Glomerular endothelial cell (primary cell): Measurements from ENCODE around the gene DPM1. TPM values are rescaled to one million over a fixed set of nuclear protein-coding genes. Genes with fewer than 3 reads are reported as not detected.
"Not testable (repeated sequence)": the region's sequence is repeated elsewhere in the genome, so short reads cannot be mapped to it uniquely, and the experiment has no call there.

Experiments used
- DNase-seq: peaks from one replicate; pipeline ENCODE4 v3.0.0-alpha.2; 2011; ENCODE audit warnings: low read depth, low spot score; ENCODE audit errors: extremely low read depth
- total RNA-seq: library from RNA; depleted of rRNA; stranded (reverse); fragments of >200 nt; gene quantifications from 2 replicates; pipeline ENCODE4 v1.2.3, GENCODE V29; 2015

The DPM1 gene
- total RNA-seq, 1 donor from 2014 or later: 40.7 TPM

- DNase-seq: peak; percentile 33
These were observed 21.8 kb upstream of the DPM1 start for GRCh38 chr20:50980071-50980681.

- not testable (repeated sequence) for DNase-seq
These were observed 20.2 kb upstream of the DPM1 start for GRCh38 chr20:50978533-50978932.

- DNase-seq: no peak
These were observed 19.0 kb upstream of the DPM1 start for GRCh38 chr20:50977066-50978021.

- no peak for DNase-seq
These were observed 17.5 kb upstream of the DPM1 start for GRCh38 chr20:50975701-50976330.

GRCh38 chr20:50969912-50970311 lies 11.6 kb upstream of the DPM1 start:
- DNase-seq: no peak

GRCh38 chr20:50969435-50969834 lies 11.1 kb upstream of the DPM1 start:
- no peak for DNase-seq

GRCh38 chr20:50968289-50968688 lies 10.0 kb upstream of the DPM1 start:
- no peak for DNase-seq

GRCh38 chr20:50967586-50967985 lies 9.3 kb upstream of the DPM1 start:
- no peak for DNase-seq

GRCh38 chr20:50959543-50960126 lies 1.3 kb upstream of the DPM1 start:
- no peak for DNase-seq

- peak; percentile 89 for DNase-seq
These were observed 547 bp upstream of the DPM1 start, which contains the start of gene MOCS3 for GRCh38 chr20:50958615-50959542. TSS of gene MOCS3 (plus strand) at chr20:50958818. CDS start at chr20:50958843, 25 bp downstream.

GRCh38 chr20:50957276-50957675 lies 1.1 kb downstream of the DPM1 start:
- no peak for DNase-seq

GRCh38 chr20:50953821-50954220 lies 4.5 kb downstream of the DPM1 start:
- no peak for DNase-seq

- DNase-seq: no peak
These were observed 5.1 kb downstream of the DPM1 start for GRCh38 chr20:50953196-50953595.

GRCh38 chr20:50948132-50948785 lies 10.1 kb downstream of the DPM1 start:
- no peak for DNase-seq

- no peak for DNase-seq
These were observed 15.3 kb downstream of the DPM1 start for GRCh38 chr20:50943069-50943468.

- no peak for DNase-seq
These were observed 24.7 kb downstream of the DPM1 start for GRCh38 chr20:50933589-50933988.

- no peak for DNase-seq
These were observed 25.5 kb downstream of the DPM1 start for GRCh38 chr20:50932691-50933280.

- no peak for DNase-seq
These were observed 26.3 kb downstream of the DPM1 start for GRCh38 chr20:50932016-50932485.
